ENCODE measurements around the gene NENF. TPM values are rescaled to one million over a fixed set of nuclear protein-coding genes. Genes with fewer than 3 reads are reported as not detected.
A peak's percentile ranks its signal among the peaks of the same experiment; 100 is the strongest.
"Not testable (repeated sequence)": the region's sequence is repeated elsewhere in the genome, so short reads cannot be mapped to it uniquely, and the experiment has no call there.

NENF gene
- 100 to 1,000 TPM in 1 of 2 donors, 10 to 100 TPM in 1; 56.8 to 134 TPM for total RNA-seq

- Histone ChIP-seq H3K9me3 (no peaks in the 10 kb centered on the region), H3K27ac (peak within 1 kb of the TSS; percentile 85 to 92), H3K4me3 (peak within 1 kb of the TSS; percentile 74 to 84), H3K36me3 (no peaks in the 10 kb centered on the region), H3K27me3 (no peaks in the 10 kb centered on the region), H3K4me1 (peaks cover 0 to 9% of the 10 kb centered on the region in 2 donors)
- peak; percentile 76 for DNase-seq (ENCODE audit: low spot score)
- TF ChIP-seq CTCF (IDR thresholded peaks at IDR 0.05): no peak
Measured at GRCh38 chr1:212432661-212433576, at the start of gene NENF. TSS of gene NENF (plus strand) at chr1:212432920. CDS start at chr1:212432944, 24 bp downstream.

GRCh38 chr1:212386029-212386428 lies 46.7 kb upstream of the NENF start:
- DNase-seq (ENCODE audit: low spot score): no peak
- TF ChIP-seq CTCF (IDR thresholded peaks at IDR 0.05): no peak
- Histone ChIP-seq H3K9me3 (no peaks in the 10 kb centered on the region), H3K4me3 (no peak overlapping the region), H3K27ac (no peak overlapping the region), H3K36me3 (peaks cover 6% of the 10 kb centered on the region), H3K27me3 (no peaks in the 10 kb centered on the region), H3K4me1 (no peaks in the 10 kb centered on the region)

GRCh38 chr1:212388985-212389716 lies 43.6 kb upstream of the NENF start:
- Histone ChIP-seq H3K27ac (no peak overlapping the region), H3K9me3 (no peaks in the 10 kb centered on the region), H3K4me1 (no peaks in the 10 kb centered on the region), H3K27me3 (no peaks in the 10 kb centered on the region), H3K4me3 (no peak overlapping the region), H3K36me3 (peaks cover 6% of the 10 kb centered on the region)
- no peak for TF ChIP-seq CTCF (IDR thresholded peaks at IDR 0.05)
- DNase-seq (ENCODE audit: low spot score): no peak

GRCh38 chr1:212395678-212396437 lies 36.9 kb upstream of the NENF start:
- H3K4me1 ChIP-seq; H3K36me3 ChIP-seq; H3K27me3 ChIP-seq; H3K4me3 ChIP-seq; DNase-seq (ENCODE audit: low spot score); H3K27ac ChIP-seq: not testable (repeated sequence)
- peaks cover 0 to 18% of the 10 kb centered on the region in 2 donors for H3K9me3 ChIP-seq

- DNase-seq (ENCODE audit: low spot score): no peak
- H3K4me3 ChIP-seq: no peak overlapping the region
- no peak for TF ChIP-seq CTCF (IDR thresholded peaks at IDR 0.05)
- no peaks in the 10 kb centered on the region for H3K27me3 ChIP-seq
- H3K27ac ChIP-seq: no peak overlapping the region
- peaks cover 0 to 18% of the 10 kb centered on the region in 2 donors for H3K9me3 ChIP-seq
- no peaks in the 10 kb centered on the region for H3K36me3 ChIP-seq
- H3K4me1 ChIP-seq: no peaks in the 10 kb centered on the region
Measured at GRCh38 chr1:212396638-212397037, 36.1 kb upstream of the NENF start.
